HCT116 (cell line): ENCODE data around the gene RASA2.

ENCODE experiments used
- EZH2 ChIP-seq: fragments of 200-600 bp; sonication (generic); IDR thresholded peaks from 2 replicates; pipeline ENCODE4 v1.6.1; 2017; ENCODE audit warnings: antibody characterized with exemption, mixed run types
- POLR2A ChIP-seq: IDR thresholded peaks from 2 replicates; pipeline ENCODE4 v1.7.0; 2011; ENCODE audit warnings: borderline replicate concordance; ENCODE audit not compliant: insufficient read depth, insufficient read length; ENCODE audit errors: extremely low read depth
- POLR2AphosphoS5 ChIP-seq: IDR thresholded peaks from 2 replicates; pipeline ENCODE4 v1.6.1; 2011; ENCODE audit warnings: mild to moderate bottlenecking, low read depth, low read length, moderate library complexity
- RAD21 ChIP-seq: IDR thresholded peaks from 2 replicates; pipeline ENCODE4 v1.6.1; 2012; ENCODE audit warnings: low read depth, mild to moderate bottlenecking
- SRF ChIP-seq: IDR thresholded peaks from 2 replicates; pipeline ENCODE4 v1.6.1; 2012; ENCODE audit warnings: low read depth
- TCF7L2 ChIP-seq: IDR thresholded peaks from 2 replicates; pipeline ENCODE4 v1.7.0; 2011; ENCODE audit warnings: borderline replicate concordance, inconsistent platforms; ENCODE audit not compliant: insufficient read depth, insufficient read length; ENCODE audit errors: extremely low read depth
- ZNF274 ChIP-seq: fragments of 200-500 bp; sonication (Bioruptor generic); IDR thresholded peaks from 2 replicates; pipeline ENCODE4 v1.6.1; 2014; ENCODE audit warnings: mild to moderate bottlenecking, low read depth, low read length, inconsistent platforms
- TF ChIP-seq, protein P1 (sequence below), 3 experiments: fragments of 200-600 bp in 1 of 3; sonication (generic) in 1 of 3; IDR thresholded peaks in 2 of 3; conservative IDR thresholded peaks in 1 of 3; 2 replicates each; pipeline ENCODE4 v1.5.1; 2012 to 2017; ENCODE audit warnings: low read depth in 2 of 3, low read length in 2 of 3, antibody characterized with exemption in 1 of 3, borderline replicate concordance in 1 of 3, control low read depth in 1 of 3, mild to moderate bottlenecking in 1 of 3, mixed read lengths in 1 of 3, mixed run types in 1 of 3, moderate library complexity in 1 of 3; ENCODE audit not compliant: insufficient read depth in 1 of 3

DNA sequence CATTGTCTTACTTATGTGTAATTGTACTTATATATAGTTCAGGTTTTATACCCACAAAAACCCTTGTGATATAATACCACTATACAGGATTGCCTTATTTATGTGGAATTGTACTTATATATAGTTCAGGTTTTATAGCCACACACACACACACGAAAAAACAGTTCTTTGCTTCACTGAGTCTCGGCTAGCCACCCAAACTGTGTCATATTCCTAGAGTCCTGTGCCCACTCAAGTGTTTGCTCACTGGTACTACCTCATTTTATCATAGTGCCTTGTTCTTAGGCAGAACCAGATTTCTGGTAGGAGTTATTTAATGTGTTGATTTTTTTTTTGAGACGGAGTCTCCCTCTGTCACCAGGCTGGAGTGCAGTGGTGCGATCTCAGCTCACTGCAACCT is 12.5 kb downstream of the RASA2 start:
- TF ChIP-seq ZNF274 (no peak), RAD21 (no peak), POLR2A (no peak), TCF7L2 (no peak), EZH2 (no peak), POLR2AphosphoS5 (no peak), SRF (no peak)
- TF ChIP-seq, protein P1, sequence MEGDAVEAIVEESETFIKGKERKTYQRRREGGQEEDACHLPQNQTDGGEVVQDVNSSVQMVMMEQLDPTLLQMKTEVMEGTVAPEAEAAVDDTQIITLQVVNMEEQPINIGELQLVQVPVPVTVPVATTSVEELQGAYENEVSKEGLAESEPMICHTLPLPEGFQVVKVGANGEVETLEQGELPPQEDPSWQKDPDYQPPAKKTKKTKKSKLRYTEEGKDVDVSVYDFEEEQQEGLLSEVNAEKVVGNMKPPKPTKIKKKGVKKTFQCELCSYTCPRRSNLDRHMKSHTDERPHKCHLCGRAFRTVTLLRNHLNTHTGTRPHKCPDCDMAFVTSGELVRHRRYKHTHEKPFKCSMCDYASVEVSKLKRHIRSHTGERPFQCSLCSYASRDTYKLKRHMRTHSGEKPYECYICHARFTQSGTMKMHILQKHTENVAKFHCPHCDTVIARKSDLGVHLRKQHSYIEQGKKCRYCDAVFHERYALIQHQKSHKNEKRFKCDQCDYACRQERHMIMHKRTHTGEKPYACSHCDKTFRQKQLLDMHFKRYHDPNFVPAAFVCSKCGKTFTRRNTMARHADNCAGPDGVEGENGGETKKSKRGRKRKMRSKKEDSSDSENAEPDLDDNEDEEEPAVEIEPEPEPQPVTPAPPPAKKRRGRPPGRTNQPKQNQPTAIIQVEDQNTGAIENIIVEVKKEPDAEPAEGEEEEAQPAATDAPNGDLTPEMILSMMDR (IDR thresholded peaks at IDR 0.05 in 2 of 3, conservative IDR thresholded peaks at IDR 0.05 in 1 of 3; ENCODE audit: borderline replicate concordance in 1 of 3, insufficient read depth in 1 of 3, low read depth in 2 of 3, low read length in 2 of 3) = no peak
